Measurements from ENCODE around the gene RYR2.
A peak's percentile ranks its signal among the peaks of the same experiment; 100 is the strongest.
"Not testable (repeated sequence)": the region's sequence is repeated elsewhere in the genome, so short reads cannot be mapped to it uniquely, and the experiment has no call there.

RYR2 gene

GRCh38 chr1:237141502-237141901 is 99.5 kb downstream of the RYR2 start:
- DNase-seq (ENCODE audit: low read depth, low spot score): no peak

GRCh38 chr1:237145379-237146135 is 103.6 kb downstream of the RYR2 start:
- DNase-seq (ENCODE audit: low read depth, low spot score): no peak

- peak; percentile 34 for DNase-seq (ENCODE audit: low read depth, low spot score)
These were observed 104.3 kb downstream of the RYR2 start for GRCh38 chr1:237146241-237146640.

- no peak for DNase-seq (ENCODE audit: low read depth, low spot score)
These were observed 107.9 kb downstream of the RYR2 start for GRCh38 chr1:237149857-237150256.

GRCh38 chr1:237151979-237152378 is 110.0 kb downstream of the RYR2 start:
- not testable (repeated sequence) for DNase-seq (ENCODE audit: low read depth, low spot score)

GRCh38 chr1:237152506-237153335 is 110.7 kb downstream of the RYR2 start:
- no peak for DNase-seq (ENCODE audit: low read depth, low spot score)

- DNase-seq (ENCODE audit: low read depth, low spot score): no peak
These were observed 112.2 kb downstream of the RYR2 start for GRCh38 chr1:237154157-237154556.

- no peak for DNase-seq (ENCODE audit: low read depth, low spot score)
These were observed 122.7 kb downstream of the RYR2 start for GRCh38 chr1:237164406-237165352.

- DNase-seq (ENCODE audit: low read depth, low spot score): no peak
These were observed 124.1 kb downstream of the RYR2 start for GRCh38 chr1:237166086-237166485.

- no peak for DNase-seq (ENCODE audit: low read depth, low spot score)
These were observed 124.7 kb downstream of the RYR2 start for GRCh38 chr1:237166593-237167101.

- no peak for DNase-seq (ENCODE audit: low read depth, low spot score)
These were observed 128.2 kb downstream of the RYR2 start for GRCh38 chr1:237170149-237170548.

- no peak for DNase-seq (ENCODE audit: low read depth, low spot score)
These were observed 129.6 kb downstream of the RYR2 start for GRCh38 chr1:237171454-237172117.

- no peak for DNase-seq (ENCODE audit: low read depth, low spot score)
These were observed 130.1 kb downstream of the RYR2 start for GRCh38 chr1:237172118-237172485.

GRCh38 chr1:237179503-237179902 is 137.5 kb downstream of the RYR2 start:
- DNase-seq (ENCODE audit: low read depth, low spot score): no peak

GRCh38 chr1:237180256-237180655 is 138.3 kb downstream of the RYR2 start:
- DNase-seq (ENCODE audit: low read depth, low spot score): no peak

GRCh38 chr1:237181743-237182317 is 139.8 kb downstream of the RYR2 start:
- DNase-seq (ENCODE audit: low read depth, low spot score): no peak

- no peak for DNase-seq (ENCODE audit: low read depth, low spot score)
These were observed 142.1 kb downstream of the RYR2 start for GRCh38 chr1:237183963-237184540.

GRCh38 chr1:237186675-237187074 is 144.7 kb downstream of the RYR2 start:
- no peak for DNase-seq (ENCODE audit: low read depth, low spot score)

GRCh38 chr1:237187842-237188241 is 145.9 kb downstream of the RYR2 start:
- DNase-seq (ENCODE audit: low read depth, low spot score): no peak

GRCh38 chr1:237191403-237191802 is 149.4 kb downstream of the RYR2 start:
- DNase-seq (ENCODE audit: low read depth, low spot score): no peak

Data from ELF-1 (cell line).